ENCODE data around the gene UVSSA.

GRCh38 chr4:1309261-1310010 is 37.6 kb upstream of the UVSSA start:
- TF ChIP-seq EZH2 (IDR thresholded peaks at IDR 0.05; ENCODE audit: low read length, missing control alignments) (no peak), CTCF (conservative IDR thresholded peaks at IDR 0.05 in 1 of 2, IDR thresholded peaks at IDR 0.05 in 1 of 2; ENCODE audit: low read depth in 1 of 2, low read length in 2 of 2) (no peak)

Measured in fibroblast of lung (primary cell).